HG02642 (cell line): ENCODE data around the gene FIG4.
"Not testable (repeated sequence)": the region's sequence is repeated elsewhere in the genome, so short reads cannot be mapped to it uniquely, and the experiment has no call there.

ENCODE experiments used
- ATAC-seq: cut with Tn5 transposase; IDR thresholded peaks from one replicate; pipeline ENCODE4 v1.9.1; 2021; ENCODE audit warnings: mild to moderate bottlenecking; ENCODE audit not compliant: unreplicated experiment, poor library complexity

Gene FIG4

GRCh38 chr6:109747221-109747620 is 56.1 kb downstream of the FIG4 start:
- no peak for ATAC-seq

GRCh38 chr6:109759098-109759955 is 68.2 kb downstream of the FIG4 start:
- no peak for ATAC-seq

GRCh38 chr6:109760208-109760607 is 69.1 kb downstream of the FIG4 start:
- ATAC-seq: no peak

GRCh38 chr6:109762166-109762565 is 71.1 kb downstream of the FIG4 start:
- ATAC-seq: no peak

- ATAC-seq: no peak
These were observed 71.8 kb downstream of the FIG4 start for GRCh38 chr6:109762769-109763441.

- no peak for ATAC-seq
These were observed 75.1 kb downstream of the FIG4 start for GRCh38 chr6:109766167-109766566.

GRCh38 chr6:109767961-109768360 is 76.9 kb downstream of the FIG4 start:
- no peak for ATAC-seq

GRCh38 chr6:109768485-109768884 is 77.4 kb downstream of the FIG4 start:
- no peak for ATAC-seq

- no peak for ATAC-seq
These were observed 78.1 kb downstream of the FIG4 start for GRCh38 chr6:109769213-109769612.

- no peak for ATAC-seq
These were observed 79.0 kb downstream of the FIG4 start for GRCh38 chr6:109770047-109770446.

GRCh38 chr6:109770779-109771178 is 79.7 kb downstream of the FIG4 start:
- no peak for ATAC-seq

GRCh38 chr6:109771939-109772755 is 81.1 kb downstream of the FIG4 start:
- ATAC-seq: not testable (repeated sequence)

- no peak for ATAC-seq
These were observed 81.9 kb downstream of the FIG4 start for GRCh38 chr6:109772883-109773431.

- ATAC-seq: no peak
These were observed 89.9 kb downstream of the FIG4 start for GRCh38 chr6:109781001-109781400.

GRCh38 chr6:109782491-109782999 is 91.4 kb downstream of the FIG4 start:
- no peak for ATAC-seq

GRCh38 chr6:109783250-109783986 is 92.3 kb downstream of the FIG4 start:
- ATAC-seq: no peak

- no peak for ATAC-seq
These were observed 96.2 kb downstream of the FIG4 start for GRCh38 chr6:109787312-109787711.

GRCh38 chr6:109788687-109789086 is 97.6 kb downstream of the FIG4 start:
- ATAC-seq: no peak

- ATAC-seq: no peak
These were observed 99.0 kb downstream of the FIG4 start for GRCh38 chr6:109790131-109790530.

- no peak for ATAC-seq
These were observed 100.2 kb downstream of the FIG4 start for GRCh38 chr6:109791301-109791700.
